CD14-positive monocyte (primary cell): ENCODE data around the gene MAD2L1BP. TPM values are rescaled to one million over a fixed set of nuclear protein-coding genes. Genes with fewer than 3 reads are reported as not detected.
"Not testable (repeated sequence)": the region's sequence is repeated elsewhere in the genome, so short reads cannot be mapped to it uniquely, and the experiment has no call there.

ENCODE experiments used
- DNase-seq, 3 donors: peaks; one replicate each; pipeline ENCODE4 v3.0.0-alpha.2; 2011 to 2022
- H2AFZ ChIP-seq: 2 replicates; pipeline ENCODE4 v1.6.0; 2012; ENCODE audit warnings: mild to moderate bottlenecking, low read depth, low read length, inconsistent platforms; ENCODE audit not compliant: insufficient read depth, poor library complexity, severe bottlenecking
- H3K27ac ChIP-seq, 2 donors: 1 replicate in 1 of 2; 2 replicates in 1 of 2; pipeline ENCODE4 v1.5.1; 2012 to 2013; ENCODE audit warnings: low read length in 2 of 2, control low read depth in 1 of 2, inconsistent platforms in 1 of 2, low read depth in 1 of 2, mild to moderate bottlenecking in 1 of 2
- H3K27me3 ChIP-seq, 2 donors: one replicate each; pipeline versions ENCODE4 v1.6.0 to v1.6.1; 2011 to 2013; ENCODE audit warnings: low read length in 2 of 2; ENCODE audit not compliant: control insufficient read depth in 2 of 2, insufficient read depth in 2 of 2
- H3K36me3 ChIP-seq, 2 donors: replicated peaks in 1 of 2; 1 replicate in 1 of 2; 2 replicates in 1 of 2; pipeline versions ENCODE4 v1.5.1 to v1.6.1; 2012 to 2013; ENCODE audit warnings: low read length in 2 of 2, control low read depth in 1 of 2, inconsistent platforms in 1 of 2, mild to moderate bottlenecking in 1 of 2; ENCODE audit not compliant: insufficient read depth in 2 of 2, control insufficient read depth in 1 of 2
- H3K4me1 ChIP-seq, 2 donors: 1 replicate in 1 of 2; 2 replicates in 1 of 2; pipeline versions ENCODE4 v1.5.1 to v1.6.1; 2012 to 2013; ENCODE audit warnings: low read length in 2 of 2, control low read depth in 1 of 2, inconsistent platforms in 1 of 2, mild to moderate bottlenecking in 1 of 2, moderate library complexity in 1 of 2; ENCODE audit not compliant: insufficient read depth in 2 of 2, control insufficient read depth in 1 of 2
- H3K4me2 ChIP-seq: replicated peaks from 2 replicates; pipeline ENCODE3; 2012; ENCODE audit warnings: low read length, moderate library complexity, mild to moderate bottlenecking; ENCODE audit not compliant: poor library complexity, severe bottlenecking; ENCODE audit errors: extremely low read depth
- H3K4me3 ChIP-seq, 3 experiments: fragments of 200-600 bp in 1 of 3; sonication (generic) in 1 of 3; replicated peaks in 1 of 3; 1 replicate in 2 of 3; 2 replicates in 1 of 3; pipeline ENCODE4 v1.5.1; 2011 to 2013; ENCODE audit warnings: low read length in 3 of 3, mild to moderate bottlenecking in 3 of 3, control low read depth in 2 of 3, low read depth in 2 of 3, inconsistent platforms in 1 of 3, moderate library complexity in 1 of 3
- H3K79me2 ChIP-seq: 2 replicates; pipeline ENCODE4 v1.6.0; 2012; ENCODE audit warnings: mild to moderate bottlenecking, control low read depth, inconsistent platforms, low read length, moderate library complexity; ENCODE audit not compliant: insufficient read depth
- H3K9ac ChIP-seq: 2 replicates; pipeline ENCODE4 v1.6.0; 2017; ENCODE audit warnings: low read length, mild to moderate bottlenecking; ENCODE audit not compliant: insufficient read depth, poor library complexity, severe bottlenecking
- H3K9me3 ChIP-seq, 2 donors: replicated peaks in 1 of 2; 1 replicate in 1 of 2; 2 replicates in 1 of 2; pipeline versions ENCODE4 v1.5.1 to v1.6.1; 2012 to 2013; ENCODE audit warnings: low read length in 2 of 2, control low read depth in 1 of 2; ENCODE audit not compliant: control insufficient read depth in 1 of 2, insufficient read depth in 1 of 2
- H4K20me1 ChIP-seq: 2 replicates; pipeline ENCODE4 v1.6.0; 2012; ENCODE audit warnings: mild to moderate bottlenecking, low read length, control low read depth, moderate library complexity; ENCODE audit not compliant: insufficient read depth
- H3K27ac Mint-ChIP-seq, 7 donors: one replicate each; pipeline ENCODE4 v1.8.0; 2020; ENCODE audit warnings: mild to moderate bottlenecking in 7 of 7, mixed read lengths in 7 of 7, moderate library complexity in 6 of 7, inconsistent platforms in 2 of 7
- H3K27me3 Mint-ChIP-seq, 3 donors: one replicate each; pipeline ENCODE4 v1.8.0; 2021 to 2022; ENCODE audit warnings: low read depth in 3 of 3, mild to moderate bottlenecking in 3 of 3, mixed read lengths in 3 of 3, moderate library complexity in 3 of 3, inconsistent platforms in 1 of 3
- H3K36me3 Mint-ChIP-seq, 2 donors: one replicate each; pipeline ENCODE4 v1.8.0; 2020; ENCODE audit warnings: mixed read lengths in 2 of 2, inconsistent platforms in 1 of 2, mild to moderate bottlenecking in 1 of 2
- H3K4me1 Mint-ChIP-seq: one replicate; pipeline ENCODE4 v1.8.0; 2020; ENCODE audit warnings: mild to moderate bottlenecking, mixed read lengths
- H3K4me3 Mint-ChIP-seq, 2 donors: one replicate each; pipeline ENCODE4 v1.8.0; 2020; ENCODE audit warnings: mild to moderate bottlenecking in 2 of 2, mixed read lengths in 2 of 2, moderate library complexity in 1 of 2
- H3K9me3 Mint-ChIP-seq, 7 donors: one replicate each; pipeline ENCODE4 v1.8.0; 2020 to 2022; ENCODE audit warnings: mixed read lengths in 7 of 7, mild to moderate bottlenecking in 6 of 7, moderate library complexity in 6 of 7, inconsistent platforms in 2 of 7
- WGBS: methylation state at CpG from one replicate; pipeline ENCODE4 v1.1.5; 2013; ENCODE audit warnings: missing lambda C conversion rate; ENCODE audit not compliant: insufficient coverage; 5-methylcytosine and 5-hydroxymethylcytosine counted together
- intact Hi-C, 2 donors: fragments of 100-400 bp; cut with micrococcal nuclease; formaldehyde crosslinking; loops; one replicate each; pipeline versions ENCODE4 v1.15.0 to v1.15.1; 2023
- polyA plus RNA-seq, 3 donors: library from polyadenylated mRNA; depleted of rRNA in 1 of 3; unstranded in 2 of 3; stranded (reverse) in 1 of 3; fragments of 300-500 nt in 2 of 3; fragments of >200 nt in 1 of 3; fragmentation: Illumina TruSeq in 2 of 3; gene quantifications; 1 replicate in 2 of 3; 2 replicates in 1 of 3; pipeline ENCODE4 v1.2.3, GENCODE V29; 2012 to 2021
- TF ChIP-seq, protein P1 (sequence below): fragments of 200-600 bp; IDR thresholded peaks from one replicate; pipeline ENCODE4 v1.8.0; 2022; ENCODE audit warnings: antibody characterized with exemption, mild to moderate bottlenecking

The MAD2L1BP gene
- polyA plus RNA-seq, 3 donors, result 17.3 to 33.5 (median 26.5) TPM

GRCh38 chr6:43657221-43657802, 21.7 kb downstream of the MAD2L1BP start:
- H2AFZ ChIP-seq, result no peak overlapping the region
- Mint-ChIP-seq H3K4me3 (no peak overlapping the region), H3K27ac (no peak overlapping the region), H3K9me3 (peaks cover 0 to 21% (median 13%) of the 10 kb centered on the region in 7 donors), H3K4me1 (peaks cover 1% of the 10 kb centered on the region), H3K27me3 (peaks cover 0 to 5% (median 2%) of the 10 kb centered on the region in 3 donors), H3K36me3 (no peaks in the 10 kb centered on the region)
- H3K4me2 ChIP-seq, result no peak overlapping the region
- intact Hi-C loops, result no loop called here
- no peaks in the 10 kb centered on the region for H3K36me3 ChIP-seq
- TF ChIP-seq, protein P1, sequence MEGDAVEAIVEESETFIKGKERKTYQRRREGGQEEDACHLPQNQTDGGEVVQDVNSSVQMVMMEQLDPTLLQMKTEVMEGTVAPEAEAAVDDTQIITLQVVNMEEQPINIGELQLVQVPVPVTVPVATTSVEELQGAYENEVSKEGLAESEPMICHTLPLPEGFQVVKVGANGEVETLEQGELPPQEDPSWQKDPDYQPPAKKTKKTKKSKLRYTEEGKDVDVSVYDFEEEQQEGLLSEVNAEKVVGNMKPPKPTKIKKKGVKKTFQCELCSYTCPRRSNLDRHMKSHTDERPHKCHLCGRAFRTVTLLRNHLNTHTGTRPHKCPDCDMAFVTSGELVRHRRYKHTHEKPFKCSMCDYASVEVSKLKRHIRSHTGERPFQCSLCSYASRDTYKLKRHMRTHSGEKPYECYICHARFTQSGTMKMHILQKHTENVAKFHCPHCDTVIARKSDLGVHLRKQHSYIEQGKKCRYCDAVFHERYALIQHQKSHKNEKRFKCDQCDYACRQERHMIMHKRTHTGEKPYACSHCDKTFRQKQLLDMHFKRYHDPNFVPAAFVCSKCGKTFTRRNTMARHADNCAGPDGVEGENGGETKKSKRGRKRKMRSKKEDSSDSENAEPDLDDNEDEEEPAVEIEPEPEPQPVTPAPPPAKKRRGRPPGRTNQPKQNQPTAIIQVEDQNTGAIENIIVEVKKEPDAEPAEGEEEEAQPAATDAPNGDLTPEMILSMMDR, result no peak
- no peaks in the 10 kb centered on the region for H3K79me2 ChIP-seq
- no peak for DNase-seq
- H3K4me1 ChIP-seq, result no peaks in the 10 kb centered on the region
- H3K9me3 ChIP-seq, result no peaks in the 10 kb centered on the region
- no peak overlapping the region for H3K9ac ChIP-seq
- no CpG with 5 or more reads among the region's 3 CpGs for WGBS
- H3K4me3 ChIP-seq, result no peak overlapping the region
- H3K27me3 ChIP-seq, result no peaks in the 10 kb centered on the region
- H4K20me1 ChIP-seq, result no peaks in the 10 kb centered on the region
- H3K27ac ChIP-seq, result no peak overlapping the region

DNA sequence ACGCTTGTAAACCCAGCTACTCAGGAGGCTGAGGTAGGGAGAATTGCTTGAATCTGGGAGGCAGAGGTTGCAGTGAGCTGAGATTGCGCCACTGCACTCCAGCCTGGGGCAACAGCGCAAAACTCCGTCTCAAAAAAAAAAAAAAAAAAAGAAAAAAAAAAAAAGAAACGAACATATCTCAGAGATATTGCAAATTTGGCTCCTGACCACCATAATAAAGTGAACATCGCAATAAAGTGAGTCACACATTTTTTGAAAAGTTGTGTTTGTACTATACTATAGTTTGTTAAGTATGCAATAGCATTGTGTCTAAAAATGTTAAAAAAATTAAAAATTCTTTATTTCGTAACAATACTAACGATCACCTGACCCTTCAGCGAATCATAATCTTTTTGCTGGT, 22.5 kb downstream of the MAD2L1BP start:
- no peak overlapping the region for H3K4me3 Mint-ChIP-seq
- intact Hi-C loops, result no loop called here
- H3K9me3 ChIP-seq, result no peaks in the 10 kb centered on the region
- TF ChIP-seq, protein P1, result no peak
- no peaks in the 10 kb centered on the region for H3K79me2 ChIP-seq
- no CpG with 5 or more reads among the region's 9 CpGs for WGBS
- no peak overlapping the region for H3K4me2 ChIP-seq
- no peaks in the 10 kb centered on the region for H3K4me1 ChIP-seq
- no peaks in the 10 kb centered on the region for H4K20me1 ChIP-seq
- H2AFZ ChIP-seq, result no peak overlapping the region
- DNase-seq, result no peak
- no peaks in the 10 kb centered on the region for H3K36me3 Mint-ChIP-seq
- H3K9me3 Mint-ChIP-seq, result peaks cover 0 to 21% (median 13%) of the 10 kb centered on the region in 7 donors
- no peak overlapping the region for H3K27ac Mint-ChIP-seq
- H3K36me3 ChIP-seq, result no peaks in the 10 kb centered on the region
- H3K27me3 ChIP-seq, result no peaks in the 10 kb centered on the region
- no peak overlapping the region for H3K4me3 ChIP-seq
- no peak overlapping the region for H3K9ac ChIP-seq
- H3K27ac ChIP-seq, result no peak overlapping the region
- H3K4me1 Mint-ChIP-seq, result peaks cover 1% of the 10 kb centered on the region
- H3K27me3 Mint-ChIP-seq, result peaks cover 0 to 3% (median 2%) of the 10 kb centered on the region in 3 donors

GRCh38 chr6:43662948-43663347, 27.3 kb downstream of the MAD2L1BP start:
- peaks cover 9 to 13% (median 11%) of the 10 kb centered on the region in 3 donors for H3K27me3 Mint-ChIP-seq
- H3K4me2 ChIP-seq, H3K27ac Mint-ChIP-seq, H3K4me3 ChIP-seq, H3K36me3 ChIP-seq, DNase-seq, H4K20me1 ChIP-seq, H3K9ac ChIP-seq, H3K4me3 Mint-ChIP-seq, H3K4me1 ChIP-seq, H3K9me3 ChIP-seq, H3K79me2 ChIP-seq, H3K27ac ChIP-seq, H3K36me3 Mint-ChIP-seq, H2AFZ ChIP-seq, intact Hi-C loops, H3K27me3 ChIP-seq: not testable (repeated sequence)
- H3K4me1 Mint-ChIP-seq, result peaks cover 11% of the 10 kb centered on the region
- H3K9me3 Mint-ChIP-seq, result peaks cover 0 to 21% (median 13%) of the 10 kb centered on the region in 7 donors
- 100% methylated on average over 2 of the region's 5 CpGs for WGBS
